Gastrocnemius medialis (tissue), 4 donors: ENCODE results near the gene SALL4.

Experiments
- CTCF ChIP-seq, 5 experiments: fragments of 450-650 bp in 3 of 5; fragments of 200-600 bp in 2 of 5; sonication (generic) in 2 of 5; IDR thresholded peaks in 4 of 5; conservative IDR thresholded peaks in 1 of 5; 1 replicate in 4 of 5; 2 replicates in 1 of 5; pipeline ENCODE4 v1.5.1; 2016 to 2019; ENCODE audit warnings: antibody characterized with exemption in 5 of 5, mild to moderate bottlenecking in 3 of 5, moderate library complexity in 3 of 5
- POLR2A ChIP-seq, 2 donors: fragments of 450-650 bp; IDR thresholded peaks; one replicate each; pipeline ENCODE4 v1.6.1; 2017; ENCODE audit warnings: antibody characterized with exemption in 2 of 2, mild to moderate bottlenecking in 2 of 2, moderate library complexity in 2 of 2

DNA sequence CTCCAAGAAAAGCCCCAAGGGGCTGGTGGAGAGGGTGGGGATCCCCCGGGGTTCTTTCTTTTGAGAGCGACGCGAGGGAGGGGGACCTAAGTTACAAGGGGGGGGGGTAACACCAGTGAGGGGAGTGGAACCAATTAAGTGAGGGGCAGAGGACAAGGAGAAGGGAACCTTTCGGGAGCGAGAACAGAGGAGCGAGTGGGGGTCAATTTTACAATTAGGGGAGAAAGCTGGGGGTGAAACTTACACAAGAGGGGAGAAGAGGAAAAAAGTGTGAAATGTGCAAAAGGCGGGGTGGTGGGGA is 548 bp downstream of the SALL4 start:
- TF ChIP-seq POLR2A (IDR thresholded peaks at IDR 0.05) (no peak), CTCF (IDR thresholded peaks at IDR 0.05 in 4 of 5, conservative IDR thresholded peaks at IDR 0.05 in 1 of 5) (no peak)
